ENCODE measurements around the gene CCDC63.

CCDC63 gene

DNA sequence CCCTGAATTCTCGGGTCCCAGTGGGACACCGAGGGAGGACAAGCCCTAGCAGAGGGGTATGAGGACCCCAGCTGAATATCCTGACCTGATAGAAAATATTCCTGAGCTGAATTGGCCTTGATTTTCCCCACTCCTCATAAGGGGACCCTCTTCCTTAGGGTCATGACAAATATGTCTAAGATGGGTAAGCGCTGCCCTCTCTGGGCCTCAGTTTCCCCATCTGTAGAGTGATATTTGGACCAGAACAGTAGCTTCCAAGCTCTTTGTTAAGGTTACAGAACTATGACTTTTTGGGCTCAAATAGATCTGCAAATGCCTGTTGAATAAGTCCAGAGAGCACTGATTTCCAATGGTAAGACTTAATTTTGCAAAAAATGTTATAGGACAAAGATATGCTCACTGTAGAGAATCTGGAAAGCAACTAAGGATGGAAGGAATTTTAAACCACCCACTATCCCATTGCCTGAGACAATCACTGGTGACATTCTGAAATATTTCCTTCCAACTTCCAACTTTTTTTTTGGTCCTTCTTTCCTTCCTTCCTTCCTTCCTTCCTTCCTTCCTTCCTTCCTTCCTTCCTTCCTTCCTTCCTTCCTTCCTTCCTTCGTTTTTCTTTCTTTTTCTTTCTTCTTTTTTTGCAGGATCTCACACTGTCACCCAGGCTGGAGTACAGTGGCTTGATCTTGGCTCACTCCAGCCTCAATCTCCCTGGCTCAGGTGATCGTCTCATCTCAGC lies 41.6 kb downstream of the CCDC63 start:
- no peak for DNase-seq

DNA sequence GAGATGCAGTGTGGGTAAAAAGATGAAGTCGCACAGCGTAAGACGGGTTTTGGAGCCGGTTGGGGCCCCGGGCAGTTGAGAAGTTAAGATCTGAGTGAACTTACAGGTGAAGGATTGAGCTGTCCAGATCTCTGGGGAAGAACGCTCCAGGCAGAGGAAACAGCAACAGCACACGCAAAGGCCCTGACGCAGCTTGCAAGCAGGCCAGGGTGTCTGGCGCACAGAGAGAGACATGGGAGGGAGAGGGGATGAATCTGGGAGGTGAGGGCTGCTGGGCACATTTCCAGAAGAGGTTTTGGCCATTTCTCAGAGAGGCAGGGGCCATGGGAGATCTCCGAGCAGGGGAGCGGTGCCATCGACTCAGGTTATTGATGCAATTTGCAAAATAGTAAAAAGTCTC lies 42.6 kb downstream of the CCDC63 start:
- DNase-seq = no peak

DNA sequence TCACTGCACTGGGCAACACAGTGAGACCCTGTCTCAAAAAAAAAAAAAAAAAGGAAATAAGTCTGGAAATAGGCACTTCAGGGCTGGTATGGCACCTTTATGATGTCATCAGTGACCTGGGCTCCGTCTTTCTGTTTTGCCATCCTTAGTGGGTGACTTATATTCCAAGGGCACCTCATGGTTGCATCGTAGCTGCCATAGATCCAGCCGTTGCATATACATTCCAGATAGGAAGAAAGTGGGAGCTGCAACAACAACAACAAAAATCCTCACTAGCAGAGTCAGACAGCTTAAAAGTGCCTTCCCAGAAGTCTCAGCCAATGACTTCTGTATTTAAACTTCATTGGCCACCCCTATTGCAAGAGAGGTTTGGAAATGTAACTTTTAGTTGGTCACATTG lies 47.2 kb downstream of the CCDC63 start:
- DNase-seq = no peak

- DNase-seq = no peak
Observed at GRCh38 chr12:110896559-110896958, 49.8 kb downstream of the CCDC63 start.

- no peak for DNase-seq
Observed at GRCh38 chr12:110901401-110901800, 54.6 kb downstream of the CCDC63 start.

DNA sequence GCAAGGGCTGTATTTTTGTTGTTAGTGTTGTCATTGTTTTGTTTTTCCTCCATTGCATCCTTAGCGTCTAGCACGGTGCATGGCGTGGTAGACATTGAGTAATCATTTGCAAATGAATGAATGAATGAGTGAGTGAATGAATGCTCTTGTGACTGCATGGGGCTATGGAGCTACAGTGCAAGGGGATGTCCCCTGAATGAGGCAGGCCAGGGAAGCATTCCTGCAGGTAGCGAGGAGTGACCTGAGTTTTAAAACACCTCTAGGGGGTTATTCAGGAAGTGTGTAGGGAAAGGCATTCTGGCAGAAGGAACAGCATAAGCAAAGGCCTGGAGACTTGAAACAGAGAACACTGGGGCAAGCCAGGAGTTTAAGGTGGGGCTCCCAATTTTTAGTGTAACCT lies 56.7 kb downstream of the CCDC63 start:
- DNase-seq = no peak

- no peak for DNase-seq
Observed at GRCh38 chr12:110906083-110906482, 59.3 kb downstream of the CCDC63 start.

DNA sequence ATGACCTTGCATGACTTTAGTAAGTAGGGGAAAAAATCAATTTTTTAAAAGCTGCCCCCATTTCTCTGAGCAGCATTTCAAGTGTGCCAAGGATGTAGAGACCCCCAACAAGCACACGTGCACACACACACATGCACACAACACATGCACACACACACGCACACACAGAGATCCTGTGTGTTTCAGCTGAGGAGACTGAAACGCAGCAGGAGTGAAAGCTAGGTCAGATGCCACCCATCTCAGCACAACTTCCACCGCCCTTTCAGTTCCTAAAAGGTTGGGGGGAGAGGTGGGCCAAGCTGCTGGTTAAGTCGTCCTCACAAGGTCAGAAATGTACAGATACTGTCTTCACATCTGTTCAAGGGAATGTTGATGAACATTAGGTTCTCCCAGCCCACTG lies 59.7 kb downstream of the CCDC63 start:
- DNase-seq = no peak

- DNase-seq = no peak
Observed at GRCh38 chr12:110906985-110907384, 60.2 kb downstream of the CCDC63 start.

- DNase-seq = no peak
Observed at GRCh38 chr12:110907583-110907982, 60.8 kb downstream of the CCDC63 start.

DNA sequence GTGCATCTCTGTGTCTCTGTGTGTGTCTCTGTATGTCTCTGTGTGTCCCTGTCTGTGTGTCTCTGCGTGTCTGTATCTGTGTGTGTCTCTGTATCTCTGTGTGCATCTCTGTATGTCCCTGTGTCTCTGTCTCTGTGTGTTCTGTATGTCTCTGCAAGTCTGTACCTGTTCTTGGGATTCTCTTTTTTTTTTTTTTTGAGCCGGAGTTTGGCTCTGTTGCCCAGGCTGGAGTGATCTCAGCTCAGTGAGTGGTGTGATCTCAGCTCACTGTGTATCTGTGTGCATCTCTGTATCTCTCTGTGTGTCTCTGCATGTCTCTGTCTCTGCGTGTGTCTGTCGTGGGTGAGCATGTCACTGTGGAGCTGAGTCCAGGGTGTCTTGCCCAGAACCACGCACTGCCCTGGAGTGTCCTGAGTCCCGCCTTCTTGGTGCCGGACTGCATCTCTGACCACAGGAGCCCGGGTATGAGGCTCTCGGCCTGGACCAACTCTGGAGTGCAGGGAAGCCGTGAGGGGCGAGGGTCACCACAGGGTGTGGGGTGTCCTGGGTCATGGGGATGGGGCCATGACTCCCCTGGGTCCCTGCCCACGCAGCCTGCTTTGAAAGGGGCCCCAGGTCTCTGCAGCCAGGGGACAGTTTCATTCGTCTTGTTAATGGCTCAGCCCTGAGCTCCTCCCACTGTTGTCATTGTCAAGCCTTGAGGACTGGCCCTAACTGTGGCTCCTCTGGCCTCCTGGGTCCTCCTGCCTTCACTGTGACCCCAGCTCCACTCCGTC lies 61.8 kb downstream of the CCDC63 start:
- no peak for DNase-seq

GRCh38 chr12:110912263-110912662 lies 65.5 kb downstream of the CCDC63 start:
- no peak for DNase-seq

GRCh38 chr12:110913119-110914056 lies 66.6 kb downstream of the CCDC63 start:
- DNase-seq = no peak

GRCh38 chr12:110916295-110916875 lies 69.6 kb downstream of the CCDC63 start:
- no peak for DNase-seq

GRCh38 chr12:110917467-110917866 lies 70.7 kb downstream of the CCDC63 start:
- DNase-seq = no peak

- no peak for DNase-seq
Observed at GRCh38 chr12:110917961-110918360, 71.2 kb downstream of the CCDC63 start.

DNA sequence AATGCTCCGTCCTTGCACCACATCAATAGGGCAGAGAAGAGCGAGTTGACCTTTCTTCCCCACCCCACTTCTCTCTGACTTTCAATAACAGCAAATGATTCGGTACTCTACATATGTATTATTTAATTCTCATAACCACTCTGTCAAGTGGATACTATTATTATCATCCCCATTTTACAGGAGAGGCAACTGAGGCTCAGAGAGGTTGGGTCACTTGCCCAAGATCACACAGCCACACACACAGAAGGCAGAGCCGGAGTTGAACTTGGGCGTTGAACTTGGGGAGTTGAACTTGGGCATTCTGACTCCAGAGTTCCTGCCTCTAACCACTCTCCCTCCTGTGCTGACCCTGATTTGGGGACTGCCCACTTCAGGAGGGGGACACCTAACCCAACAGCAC lies 72.9 kb downstream of the CCDC63 start:
- no peak for DNase-seq

DNA sequence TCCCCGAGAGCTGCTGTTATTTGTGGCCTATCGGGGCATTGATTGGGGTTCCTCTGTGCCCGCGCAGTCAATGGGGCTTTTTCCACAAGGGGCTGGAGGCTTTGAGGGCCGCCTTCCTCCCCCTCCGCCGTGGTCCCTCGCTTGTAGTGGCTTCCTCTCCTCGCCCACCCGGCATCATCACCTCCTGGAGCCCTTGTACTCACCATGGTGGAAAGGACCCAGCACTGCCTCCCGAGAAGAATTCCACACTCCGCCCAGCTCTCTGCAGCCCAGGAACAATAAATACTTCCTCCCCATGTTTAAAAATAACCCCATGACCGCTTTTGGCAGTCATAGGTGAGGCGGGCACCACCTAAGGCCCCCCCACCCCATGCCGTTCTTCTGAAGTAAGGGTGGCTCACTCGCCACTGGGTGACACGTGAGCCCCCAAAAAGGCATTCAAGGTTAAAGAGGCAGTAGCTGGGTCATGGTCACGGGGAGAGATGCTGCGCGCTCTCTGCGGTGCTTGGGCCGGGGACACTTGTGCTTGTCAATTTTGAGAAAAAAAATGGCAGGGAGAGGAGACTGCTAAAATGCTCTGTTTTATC lies 73.6 kb downstream of the CCDC63 start, which contains the start of gene MYL2:
TSS of gene MYL2 (minus strand) at position 256 of the 587 bp plus-strand sequence. CDS start at position 206, 50 bp downstream.
- no peak for DNase-seq

GRCh38 chr12:110921262-110921661 lies 74.5 kb downstream of the CCDC63 start:
- DNase-seq = no peak

GRCh38 chr12:110922652-110923051 lies 75.9 kb downstream of the CCDC63 start:
- DNase-seq = no peak

DNA sequence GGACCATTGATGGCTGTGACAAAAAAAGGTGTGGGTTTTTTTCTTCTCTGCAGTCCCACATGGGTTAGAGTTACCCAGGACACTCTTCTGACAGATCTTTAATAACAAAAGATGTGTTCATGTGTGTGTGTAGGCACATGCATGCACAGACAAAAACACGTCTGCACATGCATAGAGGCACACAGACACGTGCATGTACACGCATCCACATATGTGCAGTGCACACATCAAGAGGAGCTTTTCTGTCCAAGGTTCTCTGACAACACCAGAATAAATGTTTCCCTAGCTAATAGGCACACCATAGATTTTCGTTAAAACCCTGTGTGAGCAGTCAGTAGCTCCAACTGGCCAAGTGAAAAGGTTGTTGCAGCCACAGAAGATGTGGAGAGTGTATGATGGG lies 76.4 kb downstream of the CCDC63 start:
- no peak for DNase-seq

GRCh38 chr12:110923692-110924334 lies 77.0 kb downstream of the CCDC63 start:
- no peak for DNase-seq
